T-helper 2 cell (primary cell): ENCODE measurements around the gene C1QL4.
"Not testable (repeated sequence)": the region's sequence is repeated elsewhere in the genome, so short reads cannot be mapped to it uniquely, and the experiment has no call there.

Experiments
- DNase-seq, 5 experiments: peaks; one replicate each; pipeline versions ENCODE4 v3.0.0 to v3.0.0-alpha.2; 2012 to 2022
- total RNA-seq, 2 donors: gene quantifications; one replicate each; lab custom pipeline; 2026; lab: John Stamatoyannopoulos, UW

The C1QL4 gene
- total RNA-seq, result 0 to 0.07 reads per million in 2 donors

- peak; percentile 72 to 86 (median 82) for DNase-seq
Measured at GRCh38 chr12:49336645-49337584, at the start of gene C1QL4. TSS of gene C1QL4 (minus strand) at chr12:49337188. CDS start at chr12:49336477, 711 bp downstream.

DNA sequence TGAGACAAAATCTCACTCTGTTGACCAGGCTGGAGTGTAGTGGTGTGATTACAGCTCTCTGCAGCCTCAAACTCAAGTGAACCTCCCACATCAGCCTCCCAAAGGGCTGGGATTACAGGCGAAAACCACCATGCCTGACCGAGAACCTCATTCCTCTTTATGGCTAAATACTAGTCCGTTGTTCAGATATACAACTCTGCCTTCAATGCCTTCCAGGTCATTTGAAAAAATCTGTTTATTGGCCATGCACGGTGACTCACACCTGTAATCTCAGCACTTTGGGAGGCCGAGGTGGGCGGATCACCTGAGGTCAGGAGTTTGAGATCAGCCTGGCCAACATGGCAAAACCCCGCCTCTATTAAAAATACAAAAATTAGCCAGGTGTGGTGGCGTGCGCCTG lies 43.2 kb upstream of the C1QL4 start:
- DNase-seq, result not testable (repeated sequence)

DNA sequence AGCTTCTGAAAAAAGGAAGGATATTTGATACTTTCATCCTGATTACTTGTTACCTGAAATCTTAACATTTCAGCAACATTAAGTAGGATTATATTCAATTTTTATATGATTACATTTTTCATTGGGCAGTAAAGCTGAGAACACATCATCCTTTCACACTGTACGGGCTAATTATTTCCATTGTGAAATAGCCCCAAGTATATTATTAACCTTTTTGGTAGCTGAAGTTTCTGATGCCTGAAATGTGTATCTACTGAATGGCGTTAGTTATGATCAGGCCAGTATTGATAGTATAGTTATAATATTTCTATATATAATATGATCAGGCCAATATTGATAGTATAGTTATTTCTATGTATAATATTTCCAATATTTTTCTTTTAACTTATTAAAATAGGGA lies 40.4 kb upstream of the C1QL4 start:
- DNase-seq, result no peak

DNA sequence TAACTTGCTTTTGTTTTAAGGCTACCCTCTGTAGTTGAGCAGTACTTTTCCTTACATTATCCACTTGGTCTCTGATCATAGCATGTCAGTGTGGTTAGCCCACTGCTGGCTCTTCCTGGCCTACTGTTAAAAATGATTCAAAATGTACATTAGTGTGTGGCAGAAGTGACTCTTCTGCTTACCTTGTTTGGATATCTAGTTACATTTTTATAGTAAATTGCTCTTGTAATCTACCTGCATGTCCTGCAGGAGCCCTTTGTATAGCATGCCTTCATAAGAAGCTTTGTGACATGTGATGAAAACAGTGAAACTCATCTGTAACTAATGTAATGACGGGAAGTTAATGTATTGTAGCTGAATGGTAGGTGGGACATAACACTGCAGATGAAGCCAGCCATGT lies 38.4 kb upstream of the C1QL4 start:
- peak in 1 of 5 experiments; percentile 66 for DNase-seq

DNA sequence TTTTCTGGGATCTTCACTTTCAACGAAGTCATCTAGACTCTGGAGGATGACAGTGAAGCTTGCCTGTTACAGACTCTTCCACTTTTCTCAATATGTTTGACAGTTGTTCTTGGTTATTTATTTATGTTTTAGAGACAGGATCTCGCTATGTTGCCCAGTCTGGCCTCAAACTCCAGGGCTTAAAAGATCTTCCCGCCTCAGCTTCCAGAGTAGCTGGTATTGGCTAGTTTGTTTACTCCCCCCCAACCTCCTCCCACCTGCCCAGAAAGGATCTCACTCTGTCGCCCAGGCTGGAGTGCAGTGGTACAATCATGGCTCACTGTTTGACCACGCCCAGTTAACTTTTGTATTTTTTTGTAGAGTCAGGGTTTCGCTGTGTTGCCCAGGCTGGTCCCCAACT lies 33.6 kb upstream of the C1QL4 start:
- DNase-seq, result no peak

- DNase-seq, result peak in 1 of 5 experiments; percentile 42
Measured at GRCh38 chr12:49369411-49370145, 32.6 kb upstream of the C1QL4 start.

DNA sequence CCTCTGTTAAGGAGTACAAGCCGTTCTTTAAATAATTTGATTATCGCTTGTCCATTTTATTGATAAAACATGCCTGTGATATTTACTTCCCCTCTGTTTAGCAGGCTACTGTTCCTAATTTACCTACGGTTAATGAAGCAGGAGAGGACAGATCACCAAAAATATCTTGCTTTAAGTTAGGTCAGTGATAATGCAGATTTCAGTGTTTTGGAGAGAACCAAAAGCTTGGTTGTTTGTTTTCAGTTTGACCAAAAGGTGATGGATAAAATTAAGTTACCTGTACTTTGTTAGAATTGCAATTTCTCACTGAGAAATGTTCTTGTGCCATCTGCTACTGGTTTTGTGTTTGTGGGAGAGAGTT lies 31.2 kb upstream of the C1QL4 start:
- no peak for DNase-seq

- no peak for DNase-seq
Measured at GRCh38 chr12:49367381-49368239, 30.6 kb upstream of the C1QL4 start, which contains the start of gene SPATS2. TSS of gene SPATS2 (plus strand) at chr12:49367462. CDS start at chr12:49461013, 93,551 bp downstream.

DNA sequence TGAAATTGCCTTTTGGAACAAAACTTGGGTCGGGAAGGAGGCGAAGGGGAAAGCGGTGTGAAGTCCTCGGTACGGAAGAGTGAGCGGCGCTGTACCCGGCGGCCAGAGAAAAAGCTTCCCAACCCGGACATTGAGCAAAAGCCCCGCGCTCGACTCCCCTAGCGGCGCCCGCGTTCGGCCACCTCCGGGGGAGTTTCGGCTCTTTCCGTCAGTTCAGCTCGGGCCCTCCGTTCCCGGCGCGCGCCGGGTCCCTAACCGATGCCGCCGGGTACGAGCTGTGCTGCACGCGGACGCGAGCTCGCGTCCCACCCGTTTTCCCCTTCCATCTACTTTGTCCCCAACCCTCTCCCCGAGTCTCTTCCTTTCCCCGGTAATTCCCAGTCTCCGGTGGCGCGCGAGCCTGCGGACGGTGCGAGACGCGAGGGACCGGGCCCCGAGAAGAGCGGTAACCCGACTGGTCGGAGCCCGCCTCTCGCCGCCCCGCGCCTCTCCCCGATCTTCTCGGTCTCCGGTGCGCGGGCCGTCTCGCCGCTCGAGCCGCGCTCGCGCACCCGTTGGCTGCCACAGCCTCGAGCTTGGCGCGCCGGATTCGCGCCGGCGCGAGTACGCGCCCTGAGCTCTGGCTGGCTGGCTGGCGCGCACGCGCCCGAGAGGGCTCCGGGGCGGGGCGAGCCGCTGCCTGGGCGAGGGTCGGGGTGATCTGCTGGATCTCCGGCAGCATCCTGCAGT lies 29.8 kb upstream of the C1QL4 start:
- DNase-seq, result peak; percentile 63 to 92 (median 77)

DNA sequence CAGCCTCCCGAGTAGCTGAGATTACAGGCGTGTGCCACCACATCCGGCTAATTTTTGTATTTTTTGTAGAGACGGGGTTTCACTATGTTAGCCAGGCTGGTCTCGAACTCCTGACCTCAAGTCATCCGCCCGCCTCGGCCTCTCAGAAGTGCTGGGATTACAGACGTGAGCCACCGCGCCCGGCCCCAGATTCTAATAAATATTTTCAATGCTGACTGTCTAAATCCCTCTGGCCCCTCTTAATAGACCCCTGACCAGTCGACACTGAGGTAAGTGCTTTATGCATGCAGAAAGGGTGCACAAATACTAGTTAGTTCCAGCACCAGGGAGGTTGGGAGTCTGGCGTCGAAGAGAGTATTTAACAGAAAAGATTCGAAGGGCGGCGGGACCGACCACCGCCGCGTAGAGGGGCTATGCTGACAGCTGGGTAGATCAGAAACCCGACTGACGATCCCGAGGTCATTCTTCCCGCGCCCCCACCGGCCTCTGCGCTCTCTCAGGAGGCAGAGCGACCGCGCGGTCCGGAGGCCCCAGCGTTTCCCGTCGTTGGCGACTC lies 29.2 kb upstream of the C1QL4 start:
- no peak for DNase-seq

DNA sequence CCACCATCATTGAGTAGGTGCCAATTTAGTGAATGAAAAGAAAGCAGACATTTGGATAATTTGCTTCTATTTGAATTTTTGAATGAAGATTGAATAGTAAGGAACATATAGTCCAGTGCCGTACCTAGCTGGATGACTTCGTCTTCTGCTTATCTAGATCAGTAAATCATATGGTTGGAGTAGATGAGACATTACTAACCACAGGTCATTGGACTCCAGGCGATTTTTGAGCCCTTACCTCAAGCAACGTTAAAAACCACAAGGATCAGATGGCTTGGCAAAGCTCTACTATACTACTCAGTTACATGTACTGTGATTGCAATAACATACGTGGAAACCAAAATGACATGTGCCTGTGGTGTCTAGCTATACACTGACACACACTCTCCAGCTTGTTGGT lies 28.6 kb upstream of the C1QL4 start:
- DNase-seq, result no peak

GRCh38 chr12:49364989-49365388 lies 28.0 kb upstream of the C1QL4 start:
- no peak for DNase-seq

DNA sequence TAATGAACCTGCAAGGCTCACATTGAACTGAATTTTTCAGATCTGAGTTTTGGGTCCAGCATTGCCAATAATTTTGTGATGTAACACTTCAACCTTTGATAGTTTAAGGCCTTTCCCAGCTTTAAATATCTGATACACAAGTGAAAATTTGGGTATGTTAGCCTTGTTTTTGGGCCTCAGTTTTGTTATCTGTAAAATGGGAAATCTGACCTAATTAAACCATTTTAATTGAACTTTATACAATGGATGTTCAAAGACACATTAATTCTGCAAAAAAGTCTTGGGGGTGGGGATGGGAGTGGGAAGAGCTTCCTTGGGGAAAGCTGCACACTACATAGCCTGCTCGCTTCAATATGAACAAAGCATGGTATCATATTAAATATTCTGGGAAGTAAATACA lies 25.1 kb upstream of the C1QL4 start:
- DNase-seq, result no peak

DNA sequence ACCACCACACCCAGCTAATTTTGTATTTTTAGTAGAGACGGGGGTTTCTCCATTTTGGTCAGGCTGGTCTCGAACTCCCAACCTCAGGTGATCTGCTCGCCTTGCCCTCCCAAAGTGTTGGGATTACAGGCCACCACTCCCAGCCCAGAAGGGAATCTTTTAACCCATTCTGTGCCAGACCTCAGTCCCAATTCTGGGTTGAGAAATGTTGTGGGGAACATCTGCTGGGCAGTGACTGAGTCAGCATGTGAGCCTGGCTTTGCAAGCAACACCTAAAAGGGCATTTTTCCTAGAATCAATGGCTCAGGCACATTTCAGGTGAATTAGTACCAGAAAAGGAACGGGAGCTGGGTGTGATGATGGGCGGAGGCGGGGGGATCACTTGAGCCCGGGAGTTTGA lies 22.7 kb upstream of the C1QL4 start:
- no peak for DNase-seq

GRCh38 chr12:49358483-49359141 lies 21.6 kb upstream of the C1QL4 start:
- peak in 3 of 5 experiments; percentile 34 to 79 (median 47) for DNase-seq

DNA sequence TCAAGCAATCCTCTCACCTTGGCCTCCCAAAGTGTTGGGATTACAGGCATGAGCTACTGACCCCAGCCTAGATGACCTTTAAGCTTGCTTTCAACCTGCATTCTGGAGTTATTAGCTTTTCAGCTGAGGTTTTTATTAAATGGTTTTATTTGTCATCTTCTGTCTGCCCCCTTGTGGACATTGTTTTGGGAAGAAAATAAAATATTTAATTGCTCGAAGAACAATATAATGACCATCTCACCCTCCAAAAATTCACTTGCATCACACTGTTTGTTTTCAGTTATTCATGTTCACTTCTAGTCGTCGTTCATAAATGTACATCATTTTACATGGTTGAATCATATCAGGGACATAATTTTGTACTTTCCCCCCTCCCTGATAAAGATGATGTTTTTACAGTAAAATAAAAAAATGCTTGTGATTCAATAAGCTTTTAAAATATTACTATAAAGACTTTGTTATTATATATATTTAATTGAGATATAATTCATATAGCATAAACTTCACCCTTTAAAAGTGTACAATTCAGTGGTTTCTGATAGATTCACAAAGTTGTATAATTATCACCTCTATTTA lies 20.2 kb upstream of the C1QL4 start:
- no peak for DNase-seq

DNA sequence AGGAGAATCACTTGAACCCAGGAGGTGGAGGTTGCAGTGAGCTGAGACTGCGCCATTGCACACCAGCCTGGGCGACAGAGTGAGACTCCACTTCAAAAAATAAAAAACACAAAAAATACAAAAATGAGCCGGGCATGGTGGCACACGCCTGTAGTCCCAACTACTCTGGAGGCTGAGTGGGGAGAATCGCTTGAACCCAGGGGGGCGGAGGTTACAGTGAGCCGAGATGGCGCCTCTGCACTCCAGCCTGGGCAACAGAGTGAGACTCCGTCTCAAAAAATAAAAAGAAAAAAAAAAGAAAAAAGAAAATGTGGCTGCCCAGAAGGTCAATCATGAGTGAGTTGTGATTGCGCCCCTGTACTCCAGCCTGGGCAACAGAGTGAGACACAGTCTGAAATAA lies 18.9 kb upstream of the C1QL4 start:
- DNase-seq, result no peak

DNA sequence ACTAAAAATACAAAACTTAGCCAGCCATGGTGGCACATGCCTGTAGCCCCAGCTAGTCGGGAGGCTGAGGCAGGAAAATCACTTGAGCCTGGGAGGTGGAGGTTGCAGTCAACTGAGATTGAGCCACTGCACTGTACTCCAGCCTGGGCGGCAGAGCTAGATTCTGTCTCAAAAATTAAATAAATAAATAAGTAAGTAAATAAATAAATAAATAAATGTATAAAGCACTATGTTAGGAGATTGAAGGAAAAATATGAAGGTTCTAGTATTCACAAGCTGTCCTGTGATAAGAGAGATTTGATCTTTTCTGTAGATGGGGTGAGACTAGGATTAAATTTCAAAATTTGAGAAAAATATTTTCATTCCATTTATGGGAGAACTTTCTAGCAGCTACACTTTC lies 15.4 kb upstream of the C1QL4 start:
- DNase-seq, result no peak

DNA sequence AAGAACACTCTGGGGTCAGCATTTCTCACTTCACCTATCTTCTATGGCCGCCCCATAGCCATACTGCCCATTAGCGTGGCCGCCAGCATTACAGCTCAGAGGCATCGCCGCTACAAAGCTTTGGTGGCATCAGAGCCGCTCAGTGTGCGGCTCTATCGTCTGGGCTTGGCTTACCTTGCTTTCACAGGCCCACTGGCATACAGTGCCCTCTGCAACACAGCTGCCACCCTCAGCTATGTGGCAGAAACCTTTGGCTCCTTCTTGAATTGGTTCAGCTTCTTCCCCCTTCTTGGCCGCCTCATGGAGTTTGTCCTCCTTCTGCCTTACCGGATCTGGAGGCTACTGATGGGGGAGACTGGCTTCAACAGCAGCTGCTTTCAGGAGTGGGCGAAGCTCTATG lies 12.3 kb upstream of the C1QL4 start:
- DNase-seq, result no peak

GRCh38 chr12:49348781-49349180 lies 11.8 kb upstream of the C1QL4 start:
- DNase-seq, result no peak
